ENCODE results near the gene SEPHS1.

- TF ChIP-seq REST (IDR thresholded peaks at IDR 0.05; ENCODE audit: insufficient read depth in 1 of 2, low read depth in 2 of 2, low read length in 2 of 2) (no peak), SIN3A (IDR thresholded peaks at IDR 0.05; ENCODE audit: borderline replicate concordance, insufficient read depth, low read length) (no peak), TAF1 (IDR thresholded peaks at IDR 0.05; ENCODE audit: borderline replicate concordance, insufficient read depth, low read length) (no peak), POLR2AphosphoS5 (IDR thresholded peaks at IDR 0.05; ENCODE audit: low read depth, low read length) (no peak)
Measured at GRCh38 chr10:13388478-13389230, 40.6 kb upstream of the SEPHS1 start.
